IMR-90 (cell line): ENCODE measurements around the gene KRTAP5-5. TPM values are rescaled to one million over a fixed set of nuclear protein-coding genes. Genes with fewer than 3 reads are reported as not detected.

ENCODE experiments used
- ATAC-seq: fragments of 200-7000 bp; cut with Tn5 transposase; 2 replicates; pipeline ENCODE4 v1.9.1; 2020; ENCODE audit warnings: low read depth, mild to moderate bottlenecking, moderate library complexity
- BruUV-seq: library from RNA; stranded (reverse); fragments of 400-500 nt; replicated peaks from 2 replicates; lab custom pipeline; 2021; lab: Mats Ljungman, UMichigan
- CTCF ChIA-PET: fragments of 300-600 bp; formaldehyde crosslinking; extraction: SDS; loops from one replicate; lab custom pipeline; 2021; ENCODE audit warnings: antibody characterized with exemption; lab: Yijun Ruan, JAX
- POLR2A ChIA-PET: fragments of 300-600 bp; sonication (Branson Sonifier 250); formaldehyde crosslinking; loops from one replicate; lab custom pipeline; 2022; ENCODE audit warnings: antibody characterized with exemption; ENCODE audit not compliant: unreplicated experiment; lab: Charles Lee
- DNase-seq: peaks from one replicate; pipeline ENCODE4 v3.0.0; 2013
- H2AFZ ChIP-seq: replicated peaks from 2 replicates; pipeline ENCODE3; 2013; ENCODE audit warnings: low read length, mild to moderate bottlenecking; ENCODE audit not compliant: poor library complexity
- H2AK5ac ChIP-seq: 2 replicates; pipeline ENCODE4 v1.6.1; 2013; ENCODE audit warnings: low read depth, low read length, inconsistent platforms
- H2AK9ac ChIP-seq: replicated peaks from 2 replicates; pipeline ENCODE3; 2013; ENCODE audit warnings: mild to moderate bottlenecking, low read depth, low read length, moderate library complexity; ENCODE audit not compliant: poor library complexity
- H2BK120ac ChIP-seq: 2 replicates; pipeline ENCODE4 v1.6.1; 2013; ENCODE audit warnings: low read depth, low read length, inconsistent platforms
- H2BK15ac ChIP-seq: 3 replicates; pipeline ENCODE4 v1.6.1; 2013; ENCODE audit warnings: low read depth, low read length, inconsistent platforms
- H2BK20ac ChIP-seq: 2 replicates; pipeline ENCODE4 v1.6.1; 2013; ENCODE audit warnings: low read depth, mild to moderate bottlenecking, inconsistent platforms, low read length, moderate library complexity
- H2BK5ac ChIP-seq: 2 replicates; pipeline ENCODE4 v1.6.1; 2013; ENCODE audit warnings: mild to moderate bottlenecking, low read depth, low read length, inconsistent platforms; ENCODE audit not compliant: poor library complexity, severe bottlenecking
- H3K14ac ChIP-seq: replicated peaks from 2 replicates; pipeline ENCODE4 v1.6.1; 2013; ENCODE audit warnings: low read depth, low read length, inconsistent platforms
- H3K18ac ChIP-seq: 2 replicates; pipeline ENCODE4 v1.6.1; 2013; ENCODE audit warnings: low read depth, low read length, control low read depth
- H3K23ac ChIP-seq: 2 replicates; pipeline ENCODE4 v1.6.1; 2013; ENCODE audit warnings: low read depth, low read length, inconsistent platforms
- H3K27ac ChIP-seq: 2 replicates; pipeline ENCODE4 v1.5.1; 2013; ENCODE audit warnings: mild to moderate bottlenecking, control low read depth, low read length; ENCODE audit not compliant: insufficient read depth
- H3K27me3 ChIP-seq: 2 replicates; pipeline ENCODE4 v1.6.1; 2013; ENCODE audit warnings: low read length; ENCODE audit not compliant: control insufficient read depth, insufficient read depth
- H3K36me3 ChIP-seq: 2 replicates; pipeline ENCODE4 v1.6.1; 2013; ENCODE audit warnings: low read length, mixed read lengths; ENCODE audit not compliant: control insufficient read depth, insufficient read depth
- H3K4ac ChIP-seq: 2 replicates; pipeline ENCODE4 v1.6.1; 2013; ENCODE audit warnings: low read depth, low read length, inconsistent platforms
- H3K4me1 ChIP-seq: 2 replicates; pipeline ENCODE4 v1.6.1; 2013; ENCODE audit warnings: low read length, mixed read lengths; ENCODE audit not compliant: control insufficient read depth, insufficient read depth
- H3K4me2 ChIP-seq: 2 replicates; pipeline ENCODE4 v1.6.1; 2013; ENCODE audit warnings: low read depth, mild to moderate bottlenecking, control low read depth, low read length, moderate library complexity
- H3K4me3 ChIP-seq: 2 replicates; pipeline ENCODE4 v1.5.1; 2013; ENCODE audit warnings: low read depth, mild to moderate bottlenecking, control low read depth, low read length, moderate library complexity; ENCODE audit not compliant: insufficient read depth
- H3K56ac ChIP-seq: 2 replicates; pipeline ENCODE4 v1.6.1; 2013; ENCODE audit warnings: low read length, inconsistent platforms; ENCODE audit not compliant: insufficient read depth; ENCODE audit errors: extremely low read depth
- H3K79me1 ChIP-seq, 2 experiments: 2 replicates each; pipeline ENCODE4 v1.6.1; 2013; ENCODE audit warnings: low read length in 2 of 2, inconsistent platforms in 1 of 2, low read depth in 1 of 2
- H3K9ac ChIP-seq: 2 replicates; pipeline ENCODE4 v1.6.1; 2013; ENCODE audit warnings: low read depth, low read length, control low read depth
- H3K9me1 ChIP-seq: 2 replicates; pipeline ENCODE4 v1.6.1; 2013; ENCODE audit warnings: low read length, inconsistent platforms; ENCODE audit not compliant: insufficient read depth
- H3K9me3 ChIP-seq: 2 replicates; pipeline ENCODE4 v1.6.1; 2013; ENCODE audit warnings: low read length; ENCODE audit not compliant: control insufficient read depth, insufficient read depth
- H4K20me1 ChIP-seq: 2 replicates; pipeline ENCODE4 v1.6.1; 2013; ENCODE audit warnings: low read length, inconsistent platforms; ENCODE audit not compliant: insufficient read depth
- H4K5ac ChIP-seq: 2 replicates; pipeline ENCODE4 v1.6.1; 2013; ENCODE audit warnings: mild to moderate bottlenecking, low read depth, low read length, control low read depth
- H4K8ac ChIP-seq, 2 experiments: 2 replicates each; pipeline ENCODE4 v1.6.1; 2013; ENCODE audit warnings: low read depth in 2 of 2, low read length in 2 of 2, control low read depth in 1 of 2, inconsistent platforms in 1 of 2
- H4K91ac ChIP-seq: 2 replicates; pipeline ENCODE4 v1.6.1; 2013; ENCODE audit warnings: low read depth, low read length, inconsistent platforms; ENCODE audit not compliant: insufficient read depth
- BHLHE40 ChIP-seq: fragments of 150-350 bp; IDR thresholded peaks from 2 replicates; pipeline ENCODE4 v1.6.1; 2016; ENCODE audit warnings: mild to moderate bottlenecking, low read depth, low read length
- CEBPB ChIP-seq: IDR thresholded peaks from 2 replicates; pipeline ENCODE4 v1.6.1; 2012; ENCODE audit warnings: low read depth, low read length, improper control_type of control experiment
- CHD1 ChIP-seq: IDR thresholded peaks from 2 replicates; pipeline ENCODE4 v1.6.1; 2012; ENCODE audit warnings: low read depth, low read length, improper control_type of control experiment
- FOS ChIP-seq: fragments of 150-350 bp; IDR thresholded peaks from 2 replicates; pipeline ENCODE4 v1.6.1; 2016; ENCODE audit warnings: low read depth, low read length
- MAFK ChIP-seq: IDR thresholded peaks from 2 replicates; pipeline ENCODE4 v1.6.1; 2012; ENCODE audit warnings: low read depth, low read length, improper control_type of control experiment
- MAZ ChIP-seq: IDR thresholded peaks from 2 replicates; pipeline ENCODE4 v1.6.1; 2012; ENCODE audit warnings: low read depth, mild to moderate bottlenecking, low read length, improper control_type of control experiment, moderate library complexity, borderline replicate concordance
- MXI1 ChIP-seq: IDR thresholded peaks from 2 replicates; pipeline ENCODE4 v1.6.1; 2012; ENCODE audit warnings: low read depth, mild to moderate bottlenecking, low read length, moderate library complexity, borderline replicate concordance
- NFE2L2 ChIP-seq: fragments of 150-350 bp; IDR thresholded peaks from 2 replicates; pipeline ENCODE4 v1.6.1; 2016; ENCODE audit warnings: low read depth, mild to moderate bottlenecking, low read length
- POLR2A ChIP-seq: IDR thresholded peaks from 2 replicates; pipeline ENCODE4 v1.6.1; 2012; ENCODE audit warnings: mild to moderate bottlenecking, low read depth, low read length
- RAD21 ChIP-seq: IDR thresholded peaks from 2 replicates; pipeline ENCODE4 v1.6.1; 2012; ENCODE audit warnings: low read length, improper control_type of control experiment
- RCOR1 ChIP-seq: IDR thresholded peaks from 2 replicates; pipeline ENCODE4 v1.6.1; 2012; ENCODE audit warnings: mild to moderate bottlenecking, low read length, improper control_type of control experiment; ENCODE audit not compliant: insufficient replicate concordance
- RFX5 ChIP-seq: IDR thresholded peaks from 2 replicates; pipeline ENCODE4 v1.8.0; 2012; ENCODE audit warnings: low read depth, mild to moderate bottlenecking, low read length, moderate library complexity
- SMC3 ChIP-seq: fragments of 150-350 bp; IDR thresholded peaks from 2 replicates; pipeline ENCODE4 v1.6.1; 2016; ENCODE audit warnings: low read depth, mild to moderate bottlenecking, antibody characterized with exemption, low read length, moderate library complexity
- USF2 ChIP-seq: fragments of 150-350 bp; IDR thresholded peaks from 2 replicates; pipeline ENCODE4 v1.6.1; 2017; ENCODE audit warnings: mild to moderate bottlenecking, antibody characterized with exemption, low read length, low read depth
- WGBS, 2 experiments: methylation state at CpG; one replicate each; pipeline versions ENCODE4 v1.1.5 to v1.1.7; 2013; ENCODE audit warnings: missing lambda C conversion rate in 2 of 2; ENCODE audit not compliant: insufficient read length in 1 of 2; ENCODE audit errors: extremely low coverage in 2 of 2; 5-methylcytosine and 5-hydroxymethylcytosine counted together
- dilution Hi-C: fragments of 300-500 bp; cut with HindIII; formaldehyde crosslinking; loops from one replicate; pipeline ENCODE4 v1.14.3; 2018; ENCODE audit warnings: low sequenced_read_pairs; ENCODE audit not compliant: unreplicated experiment
- in situ Hi-C: fragments of 300-500 bp; cut with MboI; formaldehyde crosslinking; loops from 3 replicates; pipeline ENCODE4 v1.14.3; 2019; ENCODE audit warnings: low sequenced_read_pairs, inconsistent platforms, mixed read lengths
- intact Hi-C: fragments of 100-400 bp; cut with micrococcal nuclease; formaldehyde crosslinking; loops from 2 replicates; pipeline ENCODE4 v1.10.0; 2022
- polyA plus RNA-seq, 3 experiments: library from polyadenylated mRNA; depleted of rRNA; stranded (reverse); fragments of >200 nt; gene quantifications; 2 replicates each; pipeline ENCODE4 v1.2.3, GENCODE V29; 2012; ENCODE audit warnings: low replicate concordance in 1 of 3
- total RNA-seq: library from RNA; depleted of rRNA; stranded (reverse); fragments of >200 nt; gene quantifications from 2 replicates; pipeline ENCODE4 v1.2.3, GENCODE V29; 2012
- TF ChIP-seq, protein P1 (sequence below): conservative IDR thresholded peaks from 2 replicates; pipeline ENCODE4 v1.5.1; 2012; ENCODE audit warnings: mild to moderate bottlenecking, low read depth, low read length, improper control_type of control experiment
- TF ChIP-seq, protein P2 (sequence below): fragments of 150-350 bp; IDR thresholded peaks from 2 replicates; pipeline ENCODE4 v1.6.1; 2016; ENCODE audit warnings: low read depth, mild to moderate bottlenecking, low read length, moderate library complexity, borderline replicate concordance

The KRTAP5-5 gene
- total and polyA plus RNA-seq, 2 of the 4 experiments (the other 2 are of a cell fraction) = not detected

GRCh38 chr11:1632053-1632714 lies 2.6 kb downstream of the KRTAP5-5 start:
- no TSS peak for BruUV-seq
- Histone ChIP-seq H2AK5ac (no peak overlapping the region), H3K18ac (no peak overlapping the region), H3K56ac (no peak overlapping the region), H3K4ac (no peak overlapping the region), H4K20me1 (no peaks in the 10 kb centered on the region; the same call in 1 of the 2 replicates), H3K9me1 (no peaks in the 10 kb centered on the region), H2BK20ac (no peak overlapping the region), H3K14ac (no peak overlapping the region), H2BK120ac (no peak overlapping the region), H3K4me3 (no peak overlapping the region), H4K5ac (no peak overlapping the region), H3K27ac (no peak overlapping the region), H3K9ac (no peak overlapping the region), H3K4me1 (no peaks in the 10 kb centered on the region), H2BK5ac (no peak overlapping the region), H4K91ac (no peak overlapping the region), H2AFZ (no peak overlapping the region), H3K79me1 (no peaks in the 10 kb centered on the region), H4K8ac (no peak overlapping the region), H2BK15ac (no peak overlapping the region), H2AK9ac (no peak overlapping the region), H3K27me3 (peaks cover 65% of the 10 kb centered on the region), H3K9me3 (no peaks in the 10 kb centered on the region), H3K36me3 (no peaks in the 10 kb centered on the region), H3K4me2 (no peak overlapping the region), H3K23ac (no peak overlapping the region)
- CTCF ChIA-PET = interaction anchor here (0.5 kb wide), 2 partner anchors 21 to 38 kb away, joined by 3 to 5 read pairs; no protein-coding TSS in a partner anchor
- TF ChIP-seq CHD1 (no peak), MAZ (no peak), MXI1 (no peak), RFX5 (no peak), CEBPB (no peak), RAD21 (no peak), POLR2A (no peak), BHLHE40 (no peak), USF2 (no peak), MAFK (no peak), SMC3 (no peak), FOS (no peak), NFE2L2 (no peak), RCOR1 (no peak)
- TF ChIP-seq, protein P1, sequence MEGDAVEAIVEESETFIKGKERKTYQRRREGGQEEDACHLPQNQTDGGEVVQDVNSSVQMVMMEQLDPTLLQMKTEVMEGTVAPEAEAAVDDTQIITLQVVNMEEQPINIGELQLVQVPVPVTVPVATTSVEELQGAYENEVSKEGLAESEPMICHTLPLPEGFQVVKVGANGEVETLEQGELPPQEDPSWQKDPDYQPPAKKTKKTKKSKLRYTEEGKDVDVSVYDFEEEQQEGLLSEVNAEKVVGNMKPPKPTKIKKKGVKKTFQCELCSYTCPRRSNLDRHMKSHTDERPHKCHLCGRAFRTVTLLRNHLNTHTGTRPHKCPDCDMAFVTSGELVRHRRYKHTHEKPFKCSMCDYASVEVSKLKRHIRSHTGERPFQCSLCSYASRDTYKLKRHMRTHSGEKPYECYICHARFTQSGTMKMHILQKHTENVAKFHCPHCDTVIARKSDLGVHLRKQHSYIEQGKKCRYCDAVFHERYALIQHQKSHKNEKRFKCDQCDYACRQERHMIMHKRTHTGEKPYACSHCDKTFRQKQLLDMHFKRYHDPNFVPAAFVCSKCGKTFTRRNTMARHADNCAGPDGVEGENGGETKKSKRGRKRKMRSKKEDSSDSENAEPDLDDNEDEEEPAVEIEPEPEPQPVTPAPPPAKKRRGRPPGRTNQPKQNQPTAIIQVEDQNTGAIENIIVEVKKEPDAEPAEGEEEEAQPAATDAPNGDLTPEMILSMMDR = no peak
- TF ChIP-seq, protein P2, sequence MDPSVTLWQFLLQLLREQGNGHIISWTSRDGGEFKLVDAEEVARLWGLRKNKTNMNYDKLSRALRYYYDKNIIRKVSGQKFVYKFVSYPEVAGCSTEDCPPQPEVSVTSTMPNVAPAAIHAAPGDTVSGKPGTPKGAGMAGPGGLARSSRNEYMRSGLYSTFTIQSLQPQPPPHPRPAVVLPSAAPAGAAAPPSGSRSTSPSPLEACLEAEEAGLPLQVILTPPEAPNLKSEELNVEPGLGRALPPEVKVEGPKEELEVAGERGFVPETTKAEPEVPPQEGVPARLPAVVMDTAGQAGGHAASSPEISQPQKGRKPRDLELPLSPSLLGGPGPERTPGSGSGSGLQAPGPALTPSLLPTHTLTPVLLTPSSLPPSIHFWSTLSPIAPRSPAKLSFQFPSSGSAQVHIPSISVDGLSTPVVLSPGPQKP = no peak
- DNase-seq (no peak), ATAC-seq (no peak)
- POLR2A ChIA-PET = no interaction called here
- intact Hi-C loops = no loop called here
- in situ Hi-C loops = no loop called here
- dilution Hi-C loops = no loop called here
- WGBS, 2 experiments = 58% methylated on average over 5 of the region's 11 CpGs; no CpG with 5 or more reads in 1 of the 2 experiments
